ENCODE measurements around the gene MAP1A. TPM values are rescaled to one million over a fixed set of nuclear protein-coding genes. Genes with fewer than 3 reads are reported as not detected.
"Not testable (repeated sequence)": the region's sequence is repeated elsewhere in the genome, so short reads cannot be mapped to it uniquely, and the experiment has no call there.

The MAP1A gene
- total RNA-seq, 2 donors from 2014 or later = 66.8 to 67.7 TPM

DNA sequence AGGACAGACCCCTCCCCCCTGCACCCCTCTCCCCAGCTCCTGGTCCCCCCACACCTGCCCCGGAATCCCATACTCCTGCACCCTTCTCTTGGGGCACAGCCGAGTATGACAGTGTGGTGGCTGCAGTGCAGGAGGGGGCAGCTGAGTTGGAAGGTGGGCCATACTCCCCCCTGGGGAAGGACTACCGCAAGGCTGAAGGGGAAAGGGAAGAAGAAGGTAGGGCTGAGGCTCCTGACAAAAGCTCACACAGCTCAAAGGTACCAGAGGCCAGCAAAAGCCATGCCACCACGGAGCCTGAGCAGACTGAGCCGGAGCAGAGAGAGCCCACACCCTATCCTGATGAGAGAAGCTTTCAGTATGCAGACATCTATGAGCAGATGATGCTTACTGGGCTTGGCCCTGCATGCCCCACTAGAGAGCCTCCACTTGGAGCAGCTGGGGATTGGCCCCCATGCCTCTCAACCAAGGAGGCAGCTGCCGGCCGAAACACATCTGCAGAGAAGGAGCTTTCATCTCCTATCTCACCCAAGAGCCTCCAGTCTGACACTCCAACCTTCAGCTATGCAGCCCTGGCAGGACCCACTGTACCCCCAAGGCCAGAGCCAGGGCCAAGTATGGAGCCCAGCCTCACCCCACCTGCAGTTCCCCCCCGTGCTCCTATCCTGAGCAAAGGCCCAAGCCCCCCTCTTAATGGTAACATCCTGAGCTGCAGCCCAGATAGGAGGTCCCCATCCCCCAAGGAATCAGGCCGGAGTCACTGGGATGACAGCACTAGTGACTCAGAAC is 9.8 kb downstream of the MAP1A start:
- intact Hi-C loops (cut with DNase I) = no loop called here
- DNase-seq (ENCODE audit: low spot score) = no peak

DNA sequence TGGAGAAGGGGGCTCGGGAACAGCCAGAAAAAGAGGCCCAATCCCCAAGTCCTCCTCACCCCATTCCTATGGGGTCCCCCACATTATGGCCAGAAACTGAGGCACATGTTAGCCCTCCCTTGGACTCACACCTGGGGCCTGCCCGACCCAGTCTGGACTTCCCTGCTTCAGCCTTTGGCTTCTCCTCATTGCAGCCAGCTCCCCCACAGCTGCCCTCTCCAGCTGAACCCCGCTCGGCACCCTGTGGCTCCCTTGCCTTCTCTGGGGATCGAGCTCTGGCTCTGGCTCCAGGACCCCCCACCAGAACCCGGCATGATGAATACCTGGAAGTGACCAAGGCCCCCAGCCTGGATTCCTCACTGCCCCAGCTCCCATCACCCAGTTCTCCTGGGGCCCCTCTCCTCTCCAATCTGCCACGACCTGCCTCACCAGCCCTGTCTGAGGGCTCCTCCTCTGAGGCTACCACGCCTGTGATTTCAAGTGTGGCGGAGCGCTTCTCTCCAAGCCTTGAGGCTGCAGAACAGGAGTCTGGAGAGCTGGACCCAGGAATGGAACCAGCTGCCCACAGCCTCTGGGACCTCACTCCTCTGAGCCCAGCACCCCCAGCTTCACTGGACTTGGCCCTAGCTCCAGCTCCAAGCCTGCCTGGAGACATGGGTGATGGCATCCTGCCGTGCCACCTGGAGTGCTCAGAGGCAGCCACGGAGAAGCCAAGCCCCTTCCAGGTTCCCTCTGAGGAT is 10.6 kb downstream of the MAP1A start:
- DNase-seq (ENCODE audit: low spot score) = no peak
- intact Hi-C loops (cut with DNase I) = no loop called here

DNA sequence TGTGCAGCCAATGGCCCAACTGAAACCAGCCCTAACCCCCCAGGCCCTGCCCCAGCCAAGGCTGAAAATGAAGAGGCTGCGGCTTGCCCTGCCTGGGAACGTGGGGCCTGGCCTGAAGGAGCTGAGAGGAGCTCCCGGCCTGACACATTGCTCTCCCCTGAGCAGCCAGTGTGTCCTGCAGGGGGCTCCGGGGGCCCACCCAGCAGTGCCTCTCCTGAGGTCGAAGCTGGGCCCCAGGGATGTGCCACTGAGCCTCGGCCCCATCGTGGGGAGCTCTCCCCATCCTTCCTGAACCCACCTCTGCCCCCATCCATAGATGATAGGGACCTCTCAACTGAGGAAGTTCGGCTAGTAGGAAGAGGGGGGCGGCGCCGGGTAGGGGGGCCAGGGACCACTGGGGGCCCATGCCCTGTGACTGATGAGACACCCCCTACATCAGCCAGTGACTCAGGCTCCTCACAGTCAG is 11.2 kb downstream of the MAP1A start:
- no peak for DNase-seq (ENCODE audit: low spot score)
- intact Hi-C loops (cut with DNase I) = no loop called here

DNA sequence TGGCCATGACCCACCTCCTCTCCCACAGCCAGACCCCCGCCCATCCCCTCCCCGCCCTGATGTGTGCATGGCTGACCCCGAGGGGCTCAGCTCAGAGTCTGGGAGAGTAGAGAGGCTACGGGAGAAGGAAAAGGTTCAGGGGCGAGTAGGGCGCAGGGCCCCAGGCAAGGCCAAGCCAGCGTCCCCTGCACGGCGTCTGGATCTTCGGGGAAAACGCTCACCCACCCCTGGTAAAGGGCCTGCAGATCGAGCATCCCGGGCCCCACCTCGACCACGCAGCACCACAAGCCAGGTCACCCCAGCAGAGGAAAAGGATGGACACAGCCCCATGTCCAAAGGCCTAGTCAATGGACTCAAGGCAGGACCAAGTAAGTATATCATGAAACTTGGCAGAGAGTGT is 11.7 kb downstream of the MAP1A start:
- no peak for DNase-seq (ENCODE audit: low spot score)
- intact Hi-C loops (cut with DNase I) = no loop called here

DNA sequence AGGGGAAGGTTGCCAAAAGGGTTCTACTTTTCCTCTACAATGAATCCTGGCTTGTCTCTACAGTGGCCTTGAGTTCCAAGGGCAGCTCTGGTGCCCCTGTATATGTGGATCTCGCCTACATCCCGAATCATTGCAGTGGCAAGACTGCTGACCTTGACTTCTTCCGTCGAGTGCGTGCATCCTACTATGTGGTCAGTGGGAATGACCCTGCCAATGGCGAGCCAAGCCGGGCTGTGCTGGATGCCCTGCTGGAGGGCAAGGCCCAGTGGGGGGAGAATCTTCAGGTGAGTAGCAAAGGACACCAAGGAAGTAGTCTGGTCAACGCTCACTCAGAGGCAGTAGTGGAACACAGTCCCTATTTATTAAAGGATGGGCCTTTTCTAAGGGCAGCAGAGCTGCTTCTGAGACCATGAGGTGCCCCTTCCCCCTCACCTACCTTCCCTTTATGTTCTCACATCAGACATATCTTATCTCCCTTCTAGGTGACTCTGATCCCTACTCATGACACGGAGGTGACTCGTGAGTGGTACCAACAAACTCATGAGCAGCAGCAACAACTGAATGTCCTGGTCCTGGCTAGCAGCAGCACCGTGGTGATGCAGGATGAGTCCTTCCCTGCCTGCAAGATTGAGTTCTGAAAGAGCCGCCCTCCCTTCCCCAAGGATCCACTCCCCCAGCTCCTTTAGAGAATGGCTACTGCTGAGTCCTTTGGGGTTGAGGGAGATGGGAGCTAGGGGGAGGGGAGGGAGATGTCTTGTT is 12.4 kb downstream of the MAP1A start:
- intact Hi-C loops (cut with DNase I) = no loop called here
- DNase-seq (ENCODE audit: low spot score) = no peak

DNA sequence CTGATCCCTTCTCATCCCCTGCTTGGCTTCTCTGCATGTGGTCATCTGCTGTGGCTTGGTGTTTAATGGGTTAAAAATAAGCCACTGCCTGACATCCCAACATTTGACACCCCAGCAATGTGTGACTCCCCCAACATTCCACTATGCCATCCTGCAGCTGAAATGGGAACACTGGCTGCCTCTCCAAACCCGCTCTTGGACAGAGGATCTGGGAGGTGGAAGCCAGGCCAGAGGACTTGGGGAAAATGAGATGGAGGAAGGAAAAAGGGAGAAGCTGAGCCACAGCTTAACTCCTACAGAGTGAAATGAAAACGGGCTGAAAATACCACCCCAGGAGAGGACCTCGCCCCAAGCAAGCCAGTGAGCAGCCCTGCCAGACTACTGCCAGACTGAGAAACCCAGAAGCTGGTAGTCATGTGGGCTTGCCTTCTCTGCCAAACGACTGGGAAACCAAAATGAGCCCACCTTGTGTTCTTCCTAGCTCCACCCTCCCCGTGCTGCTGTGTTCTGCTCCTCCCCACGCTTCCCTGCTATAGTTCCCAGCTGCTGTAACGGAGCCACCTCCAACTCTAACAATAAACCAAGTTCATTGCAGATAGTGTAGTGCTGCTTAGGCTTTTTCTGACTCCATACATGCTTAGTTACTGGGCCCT is 13.7 kb downstream of the MAP1A start:
- intact Hi-C loops (cut with DNase I) = no loop called here
- DNase-seq (ENCODE audit: low spot score) = no peak

DNA sequence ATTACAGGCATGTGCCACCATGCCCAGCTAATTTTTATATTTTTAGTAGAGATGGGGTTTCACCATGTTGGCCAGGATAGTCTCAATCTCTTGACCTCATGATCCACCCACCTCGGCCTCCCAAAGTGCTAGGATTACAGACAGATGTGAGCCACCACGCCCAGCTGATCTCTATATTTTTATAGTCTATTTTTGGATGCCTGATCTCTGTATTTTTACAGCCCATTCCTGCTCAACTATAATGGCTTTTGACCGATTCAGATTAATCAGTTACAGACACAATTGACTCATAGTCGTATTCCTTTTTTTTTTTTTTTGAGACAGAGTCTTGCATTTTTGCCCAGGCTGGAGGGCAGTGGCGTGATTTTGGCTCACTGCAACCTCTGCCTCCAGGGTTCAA is 15.4 kb downstream of the MAP1A start:
- intact Hi-C loops (cut with DNase I); DNase-seq (ENCODE audit: low spot score): not testable (repeated sequence)

DNA sequence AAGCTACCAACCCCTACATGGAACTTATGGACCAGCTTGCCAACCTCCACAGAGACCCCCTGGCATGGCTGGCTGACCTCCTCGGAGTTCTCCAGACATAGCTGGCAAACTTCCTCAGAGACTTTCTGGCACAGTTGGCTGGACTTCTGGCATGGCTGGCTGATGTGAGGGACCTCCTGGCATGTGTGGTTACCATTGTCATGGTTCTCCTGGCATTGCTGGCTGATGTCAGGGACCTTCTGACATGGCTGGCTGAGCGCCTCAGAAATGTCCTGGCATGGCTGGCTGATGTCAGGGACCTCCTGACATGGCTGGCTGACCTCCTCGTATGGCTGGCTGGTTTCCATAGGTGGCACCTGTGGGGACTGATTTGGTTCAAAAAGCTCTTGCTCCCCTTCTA is 17.5 kb downstream of the MAP1A start:
- DNase-seq (ENCODE audit: low spot score) = no peak
- intact Hi-C loops (cut with DNase I) = no loop called here

DNA sequence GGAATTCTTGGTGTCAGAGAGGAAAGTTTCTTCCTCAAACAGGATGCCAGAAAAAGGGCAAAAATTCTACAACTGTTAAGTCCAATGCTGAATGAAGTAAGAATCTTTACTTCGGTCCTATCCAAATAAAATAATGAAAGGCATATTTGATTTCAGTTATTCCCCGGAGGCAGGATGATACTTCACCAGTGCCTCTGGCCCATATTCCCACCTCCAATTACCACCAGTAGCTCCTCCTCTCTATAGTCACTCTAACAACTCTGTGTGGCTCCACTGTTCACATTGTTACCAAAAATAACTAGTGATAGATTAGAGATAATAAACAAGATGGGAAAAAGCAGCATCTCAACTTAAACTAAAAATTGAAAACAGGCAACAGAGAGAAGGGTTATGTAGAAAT is 20.7 kb downstream of the MAP1A start:
- intact Hi-C loops (cut with DNase I) = no loop called here
- peak; percentile 1 for DNase-seq (ENCODE audit: low spot score)

DNA sequence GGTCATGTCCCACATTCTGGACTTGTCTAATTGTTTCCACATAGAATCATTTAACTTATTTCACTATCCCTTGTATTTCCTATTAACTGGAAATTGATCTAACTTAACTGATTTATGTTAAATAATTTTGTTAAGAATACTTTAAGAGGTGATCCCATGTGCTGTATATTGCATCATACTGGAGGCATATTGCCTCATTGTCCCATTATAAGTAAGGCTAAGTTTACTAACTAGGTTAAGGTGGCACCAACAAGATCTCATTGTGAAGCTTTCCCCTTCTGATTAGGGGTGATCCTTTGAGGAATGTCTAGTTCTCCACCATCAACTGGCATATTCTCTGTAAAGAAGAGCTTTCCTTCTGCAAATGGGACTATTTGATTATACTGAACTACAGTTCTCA is 24.4 kb downstream of the MAP1A start:
- intact Hi-C loops (cut with DNase I) = no loop called here
- DNase-seq (ENCODE audit: low spot score) = no peak

DNA sequence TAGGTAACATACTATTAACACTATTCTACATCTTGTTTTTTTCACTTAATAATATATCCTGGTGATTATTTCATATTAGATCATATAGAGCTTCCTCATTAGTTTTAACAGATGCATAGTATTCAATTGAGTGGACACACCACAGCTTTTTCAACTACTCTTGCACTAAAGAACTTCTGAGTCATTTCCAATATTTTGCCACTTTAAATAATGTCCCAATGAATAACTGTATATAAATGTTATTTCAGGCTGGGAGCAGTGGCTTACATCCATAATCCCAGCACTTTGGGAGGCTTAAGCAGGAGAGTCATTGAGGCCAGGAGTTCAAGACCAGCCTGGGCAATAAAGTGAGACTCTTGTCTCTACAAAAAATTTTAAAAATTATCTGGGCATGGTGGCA is 26.9 kb downstream of the MAP1A start:
- intact Hi-C loops (cut with DNase I) = no loop called here
- DNase-seq (ENCODE audit: low spot score) = no peak

DNA sequence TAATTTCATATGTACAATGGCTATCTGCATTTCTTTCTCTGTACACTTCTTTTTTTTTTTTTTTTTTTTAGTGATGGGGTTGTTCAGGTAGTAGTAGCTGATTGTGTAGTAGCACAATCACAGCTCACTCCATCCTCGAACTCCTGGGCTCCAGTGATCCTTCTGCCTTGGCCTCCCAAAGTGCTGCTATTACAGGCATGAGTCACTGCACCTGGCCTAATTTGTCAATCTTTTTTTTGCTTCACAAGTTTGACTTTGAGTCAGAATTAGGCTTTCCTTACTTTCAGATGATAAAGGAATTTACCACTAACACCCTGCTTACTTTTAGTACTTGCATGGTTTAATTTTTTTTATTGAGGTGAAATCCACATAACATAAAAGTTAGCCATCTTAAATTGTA is 28.0 kb downstream of the MAP1A start:
- DNase-seq (ENCODE audit: low spot score) = no peak
- intact Hi-C loops (cut with DNase I) = no loop called here

DNA sequence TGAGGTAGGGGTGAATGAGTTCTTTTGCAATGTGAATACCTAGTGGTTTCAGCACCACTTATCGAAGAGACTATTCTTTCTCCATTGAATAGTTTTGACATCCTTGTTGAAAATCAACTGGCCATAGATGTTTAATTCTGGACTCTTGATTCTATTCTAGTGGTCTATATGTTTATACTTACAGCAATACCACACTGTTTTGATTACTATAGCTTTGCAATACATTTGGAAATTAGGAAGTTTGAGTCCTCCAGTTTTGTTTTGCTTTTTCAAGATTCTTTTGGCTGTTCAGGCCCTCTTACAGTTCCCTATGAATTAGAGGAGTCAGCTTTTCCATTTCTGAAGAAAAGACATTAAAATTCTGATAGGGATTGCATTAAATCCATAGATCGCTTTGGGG is 30.1 kb downstream of the MAP1A start:
- DNase-seq (ENCODE audit: low spot score) = no peak
- intact Hi-C loops (cut with DNase I) = no loop called here

DNA sequence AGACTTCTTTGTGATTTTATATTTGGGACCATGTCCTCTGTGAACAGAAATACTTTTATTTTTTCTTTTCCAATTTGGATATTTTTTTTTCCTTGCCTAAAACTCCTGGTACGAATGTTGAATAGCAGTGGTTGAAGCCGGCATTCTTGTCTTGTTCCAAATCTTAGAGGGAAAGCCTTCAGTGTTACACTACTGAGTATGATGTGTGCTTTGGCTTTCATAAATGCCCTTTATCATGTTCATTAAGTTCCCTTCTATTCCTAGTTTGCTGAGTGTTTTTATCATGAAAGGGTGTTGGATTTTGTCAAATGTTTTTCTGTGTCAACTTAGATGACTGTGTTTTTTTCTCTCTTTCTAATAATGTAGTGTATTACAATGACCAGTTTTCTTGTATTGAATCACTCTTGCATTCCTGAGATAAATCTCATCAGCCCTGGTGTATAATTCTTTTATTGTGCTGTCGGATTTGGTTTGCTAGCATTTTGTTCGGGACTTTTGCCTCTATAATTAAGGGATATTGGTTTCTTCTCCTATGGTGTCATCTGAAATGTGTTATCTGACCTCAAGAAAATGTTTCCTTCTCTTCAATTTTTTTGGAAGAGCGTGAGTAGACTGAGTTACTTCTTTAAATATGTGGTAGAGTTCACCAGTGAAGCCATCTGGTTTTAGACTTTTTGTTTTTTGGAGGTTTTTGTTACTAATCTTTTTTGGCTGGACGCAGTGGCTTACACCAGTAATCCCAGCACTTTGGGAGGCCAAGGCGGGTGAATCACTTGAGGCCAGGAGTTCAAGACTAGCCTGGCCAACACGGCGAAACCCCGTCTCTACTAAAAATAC is 33.3 kb downstream of the MAP1A start:
- no peak for DNase-seq (ENCODE audit: low spot score)
- intact Hi-C loops (cut with DNase I) = no loop called here

DNA sequence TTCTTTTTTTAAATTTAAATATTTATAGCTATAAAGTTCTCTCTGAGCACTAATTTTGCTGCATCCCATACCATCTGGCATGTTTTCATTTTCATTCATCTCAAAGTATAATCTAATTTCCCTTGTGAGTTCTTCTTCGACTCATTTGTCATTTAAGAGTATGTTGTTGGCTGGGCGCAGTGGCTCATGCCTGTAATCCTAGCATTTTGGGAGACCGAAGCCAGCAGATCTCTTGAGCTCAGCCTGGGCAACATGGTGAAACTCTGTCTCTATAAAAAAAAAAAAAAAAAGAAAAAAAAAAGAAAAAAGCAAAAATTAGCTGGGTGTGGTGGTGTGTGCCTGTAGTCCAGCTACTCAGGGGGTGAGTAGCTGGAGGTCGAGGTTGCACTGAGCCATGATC is 34.8 kb downstream of the MAP1A start:
- intact Hi-C loops (cut with DNase I) = no loop called here
- DNase-seq (ENCODE audit: low spot score) = no peak

DNA sequence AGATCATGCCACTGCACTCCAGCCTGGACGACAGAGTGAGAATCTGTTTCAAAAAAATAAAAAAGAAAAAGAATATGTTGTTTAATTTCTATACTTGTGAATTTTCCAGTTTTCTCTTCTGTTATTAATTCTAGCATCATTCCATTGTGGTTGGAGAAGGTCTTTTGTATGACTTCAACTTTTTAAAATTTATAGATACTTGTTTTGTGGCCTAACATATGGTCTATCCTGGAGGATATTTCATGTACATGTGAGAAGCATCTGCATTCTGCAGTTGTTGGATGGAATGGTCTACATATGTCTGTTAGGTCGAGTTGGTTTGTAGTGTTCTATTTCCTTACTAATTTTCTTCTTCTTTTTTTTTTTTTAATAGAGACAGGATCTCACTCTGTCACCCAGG is 35.6 kb downstream of the MAP1A start:
- intact Hi-C loops (cut with DNase I) = no loop called here
- DNase-seq (ENCODE audit: low spot score) = no peak

DNA sequence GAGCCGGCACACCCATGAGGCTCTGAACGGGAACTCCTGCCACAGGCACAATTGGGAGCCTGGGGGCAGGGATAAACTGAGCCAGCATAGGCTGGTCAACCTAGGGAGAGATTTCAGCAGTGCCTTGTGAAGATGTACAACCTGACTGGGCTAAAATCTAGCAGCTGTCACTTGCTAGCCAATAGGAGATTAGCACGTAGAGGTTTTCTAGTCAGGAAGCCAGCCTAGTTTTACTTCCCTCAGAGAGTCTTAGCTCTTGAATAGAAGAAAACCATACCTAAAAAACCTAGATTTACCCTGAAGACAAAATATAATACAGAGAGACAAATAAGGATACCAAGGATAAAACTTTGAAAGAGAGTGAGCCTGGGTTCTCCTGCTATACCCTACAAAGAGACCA is 45.3 kb downstream of the MAP1A start:
- intact Hi-C loops (cut with DNase I); DNase-seq (ENCODE audit: low spot score): not testable (repeated sequence)

DNA sequence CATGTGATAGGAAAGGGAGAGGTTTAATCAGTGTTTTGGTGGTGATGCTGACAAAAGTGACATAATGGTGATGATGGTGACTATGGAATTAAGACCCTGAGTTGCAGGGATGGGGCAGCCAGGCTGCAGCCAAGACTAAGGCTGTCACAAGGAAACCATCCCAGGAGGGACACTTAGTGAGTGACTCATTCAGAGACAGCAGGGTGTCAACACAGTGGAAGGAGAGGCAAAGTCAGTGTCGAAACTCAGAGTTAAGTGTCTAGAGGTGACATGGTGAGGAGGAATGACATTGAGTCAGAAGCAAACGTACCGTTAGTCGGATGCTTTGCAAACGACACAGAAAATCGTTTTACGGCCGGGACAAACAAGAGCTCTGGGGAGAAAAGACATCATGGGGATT is 46.4 kb downstream of the MAP1A start:
- DNase-seq (ENCODE audit: low spot score); intact Hi-C loops (cut with DNase I): not testable (repeated sequence)

DNA sequence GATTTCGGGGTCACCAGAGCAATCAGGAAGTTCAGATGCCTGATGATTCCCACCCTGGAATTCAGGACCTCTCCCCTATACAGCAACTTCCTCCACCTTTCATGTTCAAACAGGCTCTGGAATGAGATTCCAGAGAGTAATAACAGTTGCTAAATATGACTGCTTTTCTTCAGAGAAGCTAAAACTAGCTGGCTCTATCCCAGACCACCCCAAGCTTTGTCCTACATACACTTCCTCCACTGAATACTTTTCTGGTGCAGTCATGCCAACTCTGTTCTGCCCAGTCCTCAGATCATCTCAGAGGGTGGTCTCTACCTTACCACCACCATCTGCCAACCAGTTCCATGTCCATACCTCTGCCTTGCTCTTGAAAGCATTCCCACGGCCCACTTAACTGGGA is 49.2 kb downstream of the MAP1A start:
- intact Hi-C loops (cut with DNase I); DNase-seq (ENCODE audit: low spot score): not testable (repeated sequence)
